Neutrophil (primary cell): ENCODE data around the gene EXOSC6.
A peak's percentile ranks its signal among the peaks of the same experiment; 100 is the strongest.
"Not testable (repeated sequence)": the region's sequence is repeated elsewhere in the genome, so short reads cannot be mapped to it uniquely, and the experiment has no call there.

Experiments used
- H3K27ac ChIP-seq: fragments of 200-600 bp; sonication (generic); 2 replicates; pipeline ENCODE4 v1.5.1; 2016; ENCODE audit warnings: mild to moderate bottlenecking, moderate library complexity
- H3K27me3 ChIP-seq: fragments of 200-600 bp; sonication (generic); 2 replicates; pipeline ENCODE4 v1.6.0; 2016; ENCODE audit warnings: mild to moderate bottlenecking
- H3K36me3 ChIP-seq: fragments of 200-600 bp; sonication (generic); 2 replicates; pipeline ENCODE4 v1.5.1; 2017
- H3K4me1 ChIP-seq, 2 experiments: fragments of 200-600 bp in 1 of 2; sonication (generic) in 1 of 2; 1 replicate in 1 of 2; 2 replicates in 1 of 2; pipeline versions ENCODE4 v1.5.1 to v1.6.1; 2013 to 2016; ENCODE audit warnings: low read depth in 1 of 2, low read length in 1 of 2, mild to moderate bottlenecking in 1 of 2, moderate library complexity in 1 of 2; ENCODE audit not compliant: control insufficient read depth in 1 of 2, insufficient read depth in 1 of 2
- H3K4me3 ChIP-seq, 2 experiments: fragments of 200-600 bp in 1 of 2; sonication (generic) in 1 of 2; 1 replicate in 1 of 2; 2 replicates in 1 of 2; pipeline ENCODE4 v1.5.1; 2013 to 2016; ENCODE audit warnings: low read depth in 1 of 2, low read length in 1 of 2, mild to moderate bottlenecking in 1 of 2, moderate library complexity in 1 of 2
- H3K9me3 ChIP-seq: fragments of 200-600 bp; sonication (generic); 2 replicates; pipeline ENCODE4 v1.5.1; 2016
- CTCF ChIP-seq: fragments of 200-600 bp; sonication (generic); IDR thresholded peaks from 2 replicates; pipeline ENCODE4 v1.5.1; 2016; ENCODE audit warnings: antibody characterized with exemption

Gene EXOSC6

GRCh38 chr16:70251629-70252354 is at the start of gene EXOSC6:
Gene EXOSC6, minus strand, starts transcription at chr16:70251940. Its CDS starts 40 bp downstream, at chr16:70251900.
- H3K36me3 ChIP-seq = no peaks in the 10 kb centered on the region
- peak within 1 kb of the TSS; percentile 78 for H3K27ac ChIP-seq
- H3K9me3 ChIP-seq = no peaks in the 10 kb centered on the region
- H3K27me3 ChIP-seq = no peaks in the 10 kb centered on the region
- peak; percentile 92 for TF ChIP-seq CTCF
- peak within 1 kb of the TSS; percentile 77 to 78 for H3K4me3 ChIP-seq
- H3K4me1 ChIP-seq = peaks cover 11 to 13% of the 10 kb centered on the region in 2 experiments

DNA sequence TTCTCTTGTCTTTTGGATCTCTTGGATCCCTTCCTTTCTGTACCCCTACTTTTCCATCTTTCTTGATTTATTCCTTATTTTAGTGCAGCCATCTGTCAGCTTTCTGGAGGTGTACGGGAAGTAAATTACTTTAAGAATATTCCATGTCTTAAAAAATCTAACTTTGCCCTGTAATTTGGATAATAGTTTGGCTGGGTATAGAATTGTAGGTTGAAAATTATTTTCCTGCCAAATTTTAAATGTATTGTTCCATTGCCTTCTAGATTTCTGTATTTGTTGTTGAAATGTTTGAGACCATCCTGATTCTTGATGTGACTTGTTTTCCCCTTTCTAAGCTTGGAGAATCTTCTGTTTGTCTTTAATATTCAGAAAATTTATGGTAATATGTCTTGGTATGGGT is 49.4 kb upstream of the EXOSC6 start:
- no peak overlapping the region for H3K27ac ChIP-seq
- no peak overlapping the region for H3K4me3 ChIP-seq
- no peak for TF ChIP-seq CTCF
- no peaks in the 10 kb centered on the region for H3K36me3 ChIP-seq
- no peaks in the 10 kb centered on the region for H3K9me3 ChIP-seq
- H3K4me1 ChIP-seq = peaks cover 14 to 16% of the 10 kb centered on the region in 2 experiments
- no peaks in the 10 kb centered on the region for H3K27me3 ChIP-seq

DNA sequence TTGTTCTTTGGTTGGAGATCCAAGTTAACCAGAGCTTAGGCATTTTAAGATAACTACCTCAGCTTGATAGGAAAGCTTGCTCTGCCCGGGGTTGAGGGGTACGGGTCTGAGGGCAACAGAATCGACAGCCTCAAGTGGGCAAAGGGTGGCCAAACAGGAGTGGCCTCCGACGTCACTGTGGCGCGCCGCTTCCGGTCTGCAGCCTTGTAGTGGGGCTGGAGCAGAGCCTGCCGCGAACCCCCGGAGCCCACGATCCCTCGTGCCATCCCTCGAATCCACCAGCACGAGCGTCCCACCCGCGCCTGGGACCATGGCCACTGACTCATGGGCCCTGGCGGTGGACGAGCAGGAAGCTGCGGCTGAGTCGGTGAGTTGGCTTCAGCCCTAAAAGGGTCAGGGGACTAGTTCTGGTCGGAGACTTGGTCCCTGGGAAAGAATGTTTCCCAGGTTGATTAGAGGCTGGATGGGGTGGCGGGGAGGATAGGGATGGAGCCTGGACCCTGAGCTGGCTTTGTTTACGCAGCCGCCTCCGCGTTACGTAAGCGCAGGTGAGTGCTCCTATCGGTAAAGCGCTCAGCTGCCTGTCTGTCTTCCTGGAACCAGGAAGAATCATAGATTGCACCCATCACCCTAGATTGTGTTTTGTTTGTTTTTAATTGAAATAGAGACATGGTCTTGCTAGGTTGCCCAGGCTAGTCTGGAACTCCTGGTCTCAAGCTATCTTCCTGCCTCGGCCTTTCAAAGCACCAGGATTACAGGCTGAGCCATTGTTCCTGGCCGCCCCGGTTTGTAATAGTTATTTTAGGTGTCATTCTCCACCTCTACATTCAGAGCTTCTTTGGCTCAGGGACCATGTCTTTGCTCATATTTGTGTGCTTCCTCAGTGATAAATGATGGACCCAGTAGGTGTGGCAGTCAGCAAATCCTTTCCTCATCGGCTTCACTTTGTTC is 47.5 kb upstream of the EXOSC6 start, which contains the start of gene DDX19B:
Gene DDX19B (plus strand): TSS at position 199 of the 951 bp plus-strand sequence. CDS start 112 bp downstream, at position 311.
- TF ChIP-seq CTCF = no peak
- Histone ChIP-seq H3K4me3 (peak within 1 kb of the TSS; percentile 78 to 84), H3K27ac (peak within 1 kb of the TSS; percentile 72), H3K27me3 (no peaks in the 10 kb centered on the region), H3K9me3 (no peaks in the 10 kb centered on the region), H3K36me3 (no peaks in the 10 kb centered on the region), H3K4me1 (peaks cover 14 to 16% of the 10 kb centered on the region in 2 experiments)

GRCh38 chr16:70295634-70296033 is 43.9 kb upstream of the EXOSC6 start:
- no peaks in the 10 kb centered on the region for H3K36me3 ChIP-seq
- no peaks in the 10 kb centered on the region for H3K9me3 ChIP-seq
- H3K27ac ChIP-seq = no peak overlapping the region
- H3K4me1 ChIP-seq = peaks cover 14 to 16% of the 10 kb centered on the region in 2 experiments
- TF ChIP-seq CTCF = no peak
- no peak overlapping the region for H3K4me3 ChIP-seq
- no peaks in the 10 kb centered on the region for H3K27me3 ChIP-seq

GRCh38 chr16:70294385-70295025 is 42.8 kb upstream of the EXOSC6 start:
- Histone ChIP-seq H3K4me3 (no peak overlapping the region), H3K27me3 (no peaks in the 10 kb centered on the region), H3K4me1 (peaks cover 6 to 11% of the 10 kb centered on the region in 2 experiments), H3K36me3 (no peaks in the 10 kb centered on the region), H3K9me3 (no peaks in the 10 kb centered on the region), H3K27ac (no peak overlapping the region)
- TF ChIP-seq CTCF = no peak

DNA sequence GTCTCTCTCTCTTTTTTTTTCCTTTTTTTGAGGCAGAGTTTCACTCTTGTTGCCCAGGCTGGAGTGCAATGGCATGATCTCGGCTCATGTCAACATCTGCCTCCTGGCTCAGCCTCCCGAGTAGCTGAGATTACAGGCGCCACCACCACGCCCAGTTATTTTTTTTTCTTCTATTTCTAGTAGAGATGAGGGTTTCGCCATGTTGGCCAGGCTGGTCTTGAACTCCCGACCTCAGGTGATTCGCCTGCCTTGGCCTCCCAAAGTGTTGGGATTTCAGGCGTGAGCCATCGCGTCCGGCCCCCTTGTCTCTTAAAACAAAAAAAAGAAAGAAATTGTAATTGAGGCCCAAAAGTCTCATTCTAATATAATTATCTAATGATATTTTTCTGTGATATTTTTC is 40.4 kb upstream of the EXOSC6 start:
- peaks cover 11 to 14% of the 10 kb centered on the region in 2 experiments for H3K4me1 ChIP-seq
- not testable (repeated sequence) for H3K36me3 ChIP-seq, H3K27me3 ChIP-seq, H3K27ac ChIP-seq, H3K4me3 ChIP-seq, H3K9me3 ChIP-seq
